Activated effector memory CD4-positive, alpha-beta T cell treated with anti-CD3 and anti-CD28 coated beads, Interleukin-2, amount 50 U/mL, for 16 hours (primary cell): ENCODE data around the gene SYT6.

Experiments
- DNase-seq: peaks from one replicate; pipeline ENCODE4 v3.0.0-alpha.2; 2020

Gene SYT6

GRCh38 chr1:114153261-114154145 lies at the start of gene SYT6:
SYT6 (minus strand) TSS chr1:114153869; CDS start chr1:114153772, 97 bp downstream.
- DNase-seq: no peak

DNA sequence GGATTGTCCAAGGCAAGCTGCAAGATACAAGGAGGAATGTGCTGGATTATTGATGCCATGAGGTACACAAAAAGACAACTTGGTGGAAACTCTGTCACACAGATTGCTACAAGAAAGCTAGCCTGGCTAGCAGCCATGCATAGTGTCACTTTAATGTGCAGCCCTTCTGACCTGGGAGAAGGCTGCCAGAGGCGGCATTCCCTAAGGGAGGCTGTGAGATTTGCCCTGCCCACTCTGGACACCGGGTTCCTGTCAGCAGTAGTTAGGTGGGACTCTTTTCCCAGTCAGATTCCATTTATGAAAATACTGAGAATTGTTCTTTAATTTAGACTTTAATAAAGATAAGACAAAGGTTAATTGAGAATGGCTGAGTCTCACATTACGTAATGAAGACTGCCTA lies 47.8 kb upstream of the SYT6 start:
- no peak for DNase-seq

DNA sequence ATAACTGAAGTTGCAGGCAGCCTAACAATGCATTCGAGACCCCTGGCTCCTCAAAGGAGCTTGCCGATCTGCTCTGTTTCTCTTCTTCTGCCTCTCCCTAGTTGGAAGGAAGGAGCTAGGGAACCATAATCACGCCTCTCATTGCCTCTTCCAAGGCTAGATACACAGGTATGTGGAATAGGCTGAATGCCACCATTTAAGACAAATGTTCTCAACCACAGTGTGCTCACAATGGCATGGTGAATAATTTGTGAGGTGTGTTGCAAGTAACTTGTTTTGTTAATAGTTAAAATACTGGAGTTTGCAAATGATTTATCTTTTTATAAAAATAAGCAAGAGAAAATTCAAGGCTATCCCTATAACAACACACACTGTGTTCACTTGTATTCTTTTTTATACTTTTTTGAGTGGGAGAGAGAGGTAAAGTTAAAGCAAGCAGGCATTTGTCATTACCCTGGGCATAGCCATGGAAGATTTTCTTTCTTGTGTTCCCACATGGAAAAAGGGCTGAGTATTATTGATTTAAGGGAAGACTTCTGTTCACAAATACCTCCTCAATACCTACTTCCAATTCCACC lies 45.4 kb upstream of the SYT6 start:
- no peak for DNase-seq

DNA sequence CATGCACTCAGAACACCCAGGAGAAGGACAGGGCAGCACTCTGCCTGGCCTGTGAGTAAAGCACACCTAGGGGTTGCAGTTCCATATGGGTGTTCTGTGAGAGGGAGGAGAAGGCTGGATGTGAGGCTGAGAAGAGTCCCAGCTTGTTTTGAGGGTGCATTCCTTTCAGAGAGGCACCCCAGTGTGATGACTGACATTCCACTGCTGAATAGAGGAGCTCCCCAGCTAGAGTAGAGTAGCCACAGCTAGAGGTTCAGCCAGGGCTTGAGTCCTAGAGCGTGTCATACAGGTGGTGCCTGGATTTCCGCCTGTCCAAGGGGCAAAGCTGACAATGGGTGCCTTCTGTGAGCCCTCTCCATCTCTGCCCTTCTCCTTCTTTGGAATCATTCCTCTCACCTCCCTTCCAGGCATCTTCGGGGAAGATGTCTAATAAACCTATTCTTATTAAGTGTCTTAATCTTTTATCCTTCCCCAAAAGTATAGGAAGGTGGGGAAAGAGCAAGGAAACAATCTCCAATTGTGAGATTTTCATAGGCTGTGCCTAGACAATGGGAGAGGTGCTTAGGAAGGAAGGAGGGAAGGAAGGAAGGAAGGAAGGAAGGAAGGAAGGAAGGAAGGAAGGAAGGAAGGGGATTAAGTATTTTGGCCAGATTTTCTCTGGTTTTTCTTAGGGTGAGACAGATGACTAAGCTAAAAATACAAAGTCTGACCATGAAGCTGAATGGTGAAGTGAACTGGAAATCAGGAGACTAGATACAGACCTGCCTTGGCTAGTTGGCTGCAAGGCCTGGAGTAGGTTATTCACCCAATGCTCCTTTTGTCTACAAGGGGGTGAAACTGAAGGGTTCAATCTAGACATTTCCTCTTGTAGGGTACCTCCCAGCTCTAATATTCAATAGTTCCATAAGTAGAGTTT lies 43.6 kb upstream of the SYT6 start:
- no peak for DNase-seq

- DNase-seq: no peak
These were observed 42.1 kb upstream of the SYT6 start for GRCh38 chr1:114195819-114196218.

- DNase-seq: no peak
These were observed 38.7 kb upstream of the SYT6 start for GRCh38 chr1:114192328-114192727.

DNA sequence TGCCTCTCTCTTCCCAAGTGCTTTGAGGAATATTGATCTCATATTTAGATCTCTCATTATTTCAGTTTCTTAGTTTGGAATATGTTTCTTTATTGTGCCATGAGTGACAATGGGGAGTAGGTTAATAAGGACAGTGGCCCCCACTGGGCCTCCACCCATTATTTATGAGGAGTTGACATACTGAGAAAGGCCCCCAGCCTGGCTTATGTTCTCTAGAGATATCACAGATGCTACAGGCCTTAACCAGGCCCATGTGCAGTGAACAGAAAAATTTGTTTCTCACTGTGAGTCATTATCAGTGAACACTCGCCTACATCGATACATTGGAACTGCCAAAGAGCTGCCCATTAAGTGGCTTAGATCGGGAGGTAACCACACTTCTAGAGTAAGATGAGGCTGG lies 35.7 kb upstream of the SYT6 start:
- DNase-seq: no peak

GRCh38 chr1:114181356-114181755 lies 27.7 kb upstream of the SYT6 start:
- no peak for DNase-seq

DNA sequence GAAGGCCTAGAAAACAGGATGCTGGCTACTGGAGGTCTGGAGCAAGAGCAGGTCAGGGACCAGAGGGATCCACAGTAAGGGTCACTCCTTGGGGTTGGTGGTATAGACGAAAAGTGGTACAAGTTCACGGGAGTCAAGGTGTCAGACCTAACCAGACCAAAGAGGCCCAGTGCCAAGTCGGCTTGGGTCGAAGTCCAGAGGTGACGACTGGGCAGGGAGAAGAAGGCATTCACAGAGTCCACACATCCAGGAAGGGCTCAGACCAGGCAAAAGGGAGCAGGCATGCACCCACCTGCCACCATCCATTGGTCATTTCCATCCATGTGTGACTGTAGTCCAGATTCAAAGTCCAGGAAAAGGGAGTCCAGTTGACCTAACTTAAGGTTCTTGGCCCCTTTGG lies 27.1 kb upstream of the SYT6 start:
- no peak for DNase-seq

GRCh38 chr1:114178936-114179335 lies 25.3 kb upstream of the SYT6 start:
- DNase-seq: no peak

DNA sequence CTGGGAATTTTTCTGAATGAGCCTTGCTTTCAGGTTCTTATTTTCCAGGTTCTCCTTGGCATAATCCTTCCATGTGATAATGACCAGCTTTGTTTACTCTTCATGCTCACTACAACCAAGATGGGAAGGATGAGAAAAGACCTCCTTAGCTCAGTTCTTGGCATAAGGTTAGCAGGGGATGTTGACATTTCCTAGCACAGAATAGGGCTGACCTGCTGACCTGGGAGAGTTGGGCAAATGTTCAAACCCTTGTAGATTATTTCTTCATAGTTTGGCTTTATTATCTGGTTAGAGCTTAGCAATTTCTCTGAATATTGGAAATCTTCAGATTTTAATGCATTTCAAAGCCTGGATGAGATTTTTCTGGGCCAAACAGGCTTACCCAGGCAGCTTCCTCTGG lies 23.6 kb upstream of the SYT6 start:
- no peak for DNase-seq

DNA sequence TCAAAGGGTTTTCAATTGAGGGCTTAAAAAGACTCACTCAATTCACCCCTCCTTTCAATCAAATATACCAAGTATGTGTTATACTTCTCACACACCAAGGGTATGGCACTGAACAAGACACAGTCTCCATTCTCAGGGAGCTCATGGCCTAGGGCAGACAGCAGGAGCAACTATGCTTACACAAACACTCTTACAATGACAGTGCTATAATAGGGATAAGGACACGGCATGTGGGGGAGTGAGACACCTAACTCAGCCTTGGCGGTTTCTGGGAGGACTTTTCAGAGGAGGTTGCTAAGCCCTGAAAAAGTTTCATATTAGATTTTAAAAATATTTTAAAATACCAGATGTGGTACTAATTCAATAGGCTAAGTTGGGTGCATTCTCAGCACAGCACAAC lies 22.7 kb upstream of the SYT6 start:
- no peak for DNase-seq

DNA sequence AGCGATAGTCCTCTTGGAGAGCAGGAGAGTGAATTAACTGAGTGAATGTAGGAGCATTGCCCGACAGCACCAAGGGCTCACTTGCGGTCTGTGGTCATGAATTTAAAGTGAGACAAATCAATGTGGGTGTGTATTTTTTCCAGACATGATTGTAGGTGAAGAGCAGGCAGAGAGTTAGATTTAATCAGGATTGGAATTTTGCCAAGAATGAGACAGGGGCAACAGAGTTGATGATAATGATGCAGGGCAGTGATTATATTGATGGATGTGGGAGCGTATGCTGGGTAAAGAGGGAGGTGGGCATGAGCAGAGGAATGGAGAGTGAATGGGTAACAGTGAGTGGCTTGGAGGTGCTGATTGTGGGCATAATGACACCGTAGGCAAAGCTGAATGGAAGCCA lies 20.0 kb upstream of the SYT6 start:
- DNase-seq: no peak

DNA sequence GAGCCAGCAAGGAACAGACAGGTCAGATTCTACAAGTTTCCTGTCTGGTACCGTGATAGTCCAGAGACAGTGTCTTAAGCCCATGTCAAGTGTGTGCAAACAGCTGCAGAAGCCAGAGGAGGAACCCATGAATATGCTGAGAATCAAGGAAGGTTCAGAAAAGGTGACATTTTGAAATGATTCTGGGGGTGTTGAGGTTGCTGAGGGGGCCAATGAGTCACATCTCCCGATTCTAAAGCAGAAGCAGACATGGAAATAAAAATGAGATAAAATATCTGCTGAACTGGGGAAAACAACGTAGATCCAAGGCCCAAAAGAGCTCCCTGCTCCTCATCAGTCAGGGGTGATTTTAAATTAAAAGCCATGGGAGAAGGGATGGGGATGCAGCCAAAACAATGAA lies 15.8 kb upstream of the SYT6 start:
- DNase-seq: no peak

DNA sequence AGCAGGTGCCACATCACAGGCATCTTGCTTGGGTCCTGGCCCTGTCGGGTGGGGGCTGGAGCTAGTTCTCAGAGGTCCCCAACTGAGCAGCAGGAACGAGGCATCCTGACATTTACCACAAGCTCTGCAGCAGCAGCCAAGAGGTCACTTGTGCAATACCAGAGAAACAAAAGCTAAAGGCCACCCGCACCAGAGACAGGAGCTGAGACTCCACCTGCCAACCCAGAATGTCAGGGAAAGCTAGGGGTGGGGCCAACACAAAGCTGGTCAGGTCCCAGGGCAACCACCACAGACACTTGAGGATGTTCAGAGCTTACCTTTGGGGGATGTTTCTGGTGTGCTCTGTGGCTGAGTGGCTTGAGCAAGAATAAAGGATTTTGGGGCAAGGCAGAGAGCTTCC lies 13.6 kb upstream of the SYT6 start:
- no peak for DNase-seq

- DNase-seq: no peak
These were observed 11.3 kb upstream of the SYT6 start for GRCh38 chr1:114164840-114165543.

- DNase-seq: no peak
These were observed 6.3 kb upstream of the SYT6 start for GRCh38 chr1:114159941-114160340.

DNA sequence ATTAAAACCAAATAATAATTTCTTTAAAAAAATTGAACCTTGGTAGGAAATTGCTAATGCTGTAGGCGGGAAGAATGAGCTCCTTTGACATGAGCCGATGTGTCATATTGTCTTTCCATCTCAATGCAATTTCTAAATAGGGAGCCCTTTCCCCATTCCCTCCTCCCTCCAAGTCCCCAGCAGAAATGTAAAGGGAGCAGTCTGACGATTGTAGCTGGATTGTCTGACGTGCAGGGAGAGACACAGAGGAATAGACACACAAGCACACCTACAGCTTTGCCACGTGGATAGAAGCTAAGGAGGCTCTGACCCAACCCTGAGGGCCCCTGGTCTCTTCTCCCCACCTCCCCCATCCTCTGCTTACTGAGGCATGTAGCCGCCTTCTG lies 3.6 kb upstream of the SYT6 start:
- DNase-seq: no peak

GRCh38 chr1:114156538-114157274 lies 3.0 kb upstream of the SYT6 start:
- DNase-seq: no peak

- no peak for DNase-seq
These were observed 2.0 kb upstream of the SYT6 start for GRCh38 chr1:114155706-114156105.

GRCh38 chr1:114154963-114155322 lies 1.3 kb upstream of the SYT6 start:
- no peak for DNase-seq
